Ramos (cell line): ENCODE measurements around the gene GRB10.

Source experiments
- in situ Hi-C: fragments of 300-500 bp; cut with MboI; formaldehyde crosslinking; loops from one replicate; pipeline ENCODE4 v1.14.3; 2022; ENCODE audit warnings: low sequenced_read_pairs; ENCODE audit not compliant: unreplicated experiment

Gene GRB10

GRCh38 chr7:50677638-50677996 is 105.1 kb downstream of the GRB10 start:
- in situ Hi-C loops: no loop called here

- in situ Hi-C loops: no loop called here
These were observed 105.7 kb downstream of the GRB10 start for GRCh38 chr7:50676740-50677637.

GRCh38 chr7:50676079-50676478 is 106.6 kb downstream of the GRB10 start:
- in situ Hi-C loops: no loop called here

- in situ Hi-C loops: loop anchor here (25.0 kb wide), 1 partner anchor 563 kb away; no protein-coding TSS in a partner anchor
These were observed 107.5 kb downstream of the GRB10 start for GRCh38 chr7:50674896-50675835.

- in situ Hi-C loops: loop anchor here (25.0 kb wide), 1 partner anchor 562 kb away; no protein-coding TSS in a partner anchor
These were observed 108.4 kb downstream of the GRB10 start for GRCh38 chr7:50674299-50674698.

GRCh38 chr7:50673096-50673495 is 109.6 kb downstream of the GRB10 start:
- in situ Hi-C loops: loop anchor here (25.0 kb wide), 1 partner anchor 561 kb away; no protein-coding TSS in a partner anchor

- in situ Hi-C loops: loop anchor here (25.0 kb wide), 1 partner anchor 560 kb away; no protein-coding TSS in a partner anchor
These were observed 110.7 kb downstream of the GRB10 start for GRCh38 chr7:50672045-50672444.

- in situ Hi-C loops: loop anchor here (25.0 kb wide), 1 partner anchor 559 kb away; no protein-coding TSS in a partner anchor
These were observed 111.3 kb downstream of the GRB10 start for GRCh38 chr7:50671386-50671785.

- in situ Hi-C loops: loop anchor here (25.0 kb wide), 1 partner anchor 558 kb away; no protein-coding TSS in a partner anchor
These were observed 112.8 kb downstream of the GRB10 start for GRCh38 chr7:50669890-50670289.

GRCh38 chr7:50667789-50668226 is 114.9 kb downstream of the GRB10 start:
- in situ Hi-C loops: loop anchor here (25.0 kb wide), 1 partner anchor 556 kb away; no protein-coding TSS in a partner anchor

- in situ Hi-C loops: loop anchor here (25.0 kb wide), 1 partner anchor 555 kb away; no protein-coding TSS in a partner anchor
These were observed 115.4 kb downstream of the GRB10 start for GRCh38 chr7:50667338-50667737.

- in situ Hi-C loops: loop anchor here (25.0 kb wide), 1 partner anchor 554 kb away; no protein-coding TSS in a partner anchor
These were observed 116.6 kb downstream of the GRB10 start for GRCh38 chr7:50666124-50666496.

GRCh38 chr7:50665403-50666123 is 117.1 kb downstream of the GRB10 start:
- in situ Hi-C loops: loop anchor here (25.0 kb wide), 1 partner anchor 553 kb away; no protein-coding TSS in a partner anchor

GRCh38 chr7:50664937-50665336 is 117.8 kb downstream of the GRB10 start:
- in situ Hi-C loops: loop anchor here (25.0 kb wide), 1 partner anchor 553 kb away; no protein-coding TSS in a partner anchor

GRCh38 chr7:50664461-50664922 is 118.2 kb downstream of the GRB10 start:
- in situ Hi-C loops: loop anchor here (25.0 kb wide), 1 partner anchor 552 kb away; no protein-coding TSS in a partner anchor

GRCh38 chr7:50663396-50664102 is 119.1 kb downstream of the GRB10 start:
- in situ Hi-C loops: loop anchor here (25.0 kb wide), 1 partner anchor 551 kb away; no protein-coding TSS in a partner anchor

GRCh38 chr7:50662996-50663395 is 119.7 kb downstream of the GRB10 start:
- in situ Hi-C loops: loop anchor here (25.0 kb wide), 1 partner anchor 551 kb away; no protein-coding TSS in a partner anchor

- in situ Hi-C loops: loop anchor here (25.0 kb wide), 1 partner anchor 550 kb away; no protein-coding TSS in a partner anchor
These were observed 120.5 kb downstream of the GRB10 start for GRCh38 chr7:50662041-50662694.
